Measurements from ENCODE around the gene PIGS.
"Not testable (repeated sequence)": the region's sequence is repeated elsewhere in the genome, so short reads cannot be mapped to it uniquely, and the experiment has no call there.

Gene PIGS

GRCh38 chr17:28571361-28572122 lies at the start of gene PIGS:
Gene PIGS, minus strand, starts transcription at chr17:28571524. Its CDS starts 28 bp downstream, at chr17:28571496.
- peak; percentile 94 for DNase-seq

- no peak for DNase-seq
These were observed 48.7 kb upstream of the PIGS start for GRCh38 chr17:28620010-28620409.

- DNase-seq = no peak
These were observed 47.1 kb upstream of the PIGS start for GRCh38 chr17:28618464-28618863.

GRCh38 chr17:28616281-28616680 lies 45.0 kb upstream of the PIGS start:
- no peak for DNase-seq

GRCh38 chr17:28615260-28615940 lies 44.1 kb upstream of the PIGS start:
- DNase-seq = no peak

GRCh38 chr17:28613931-28614381 lies 42.6 kb upstream of the PIGS start, which contains the start of gene RSKR:
Gene RSKR, minus strand, starts transcription at chr17:28614185. Its CDS starts 24 bp downstream, at chr17:28614161.
- no peak for DNase-seq

- peak; percentile 28 for DNase-seq
These were observed 41.9 kb upstream of the PIGS start for GRCh38 chr17:28612936-28613872.

- DNase-seq = peak; percentile 49
These were observed 41.2 kb upstream of the PIGS start for GRCh38 chr17:28612531-28612930.

- DNase-seq = no peak
These were observed 39.1 kb upstream of the PIGS start for GRCh38 chr17:28610376-28610775.

GRCh38 chr17:28604031-28604430 lies 32.7 kb upstream of the PIGS start:
- DNase-seq = not testable (repeated sequence)

GRCh38 chr17:28599311-28600184 lies 28.2 kb upstream of the PIGS start:
- peak; percentile 66 for DNase-seq

- peak; percentile 94 for DNase-seq
These were observed 27.5 kb upstream of the PIGS start, which contains the start of gene SPAG5 for GRCh38 chr17:28598799-28599310. Gene SPAG5, minus strand, starts transcription at chr17:28599025. Its CDS starts 79 bp downstream, at chr17:28598946.

- DNase-seq = no peak
These were observed 27.1 kb upstream of the PIGS start for GRCh38 chr17:28598389-28598788.

GRCh38 chr17:28597606-28598383 lies 26.5 kb upstream of the PIGS start:
- DNase-seq = peak; percentile 12

- DNase-seq = no peak
These were observed 20.9 kb upstream of the PIGS start for GRCh38 chr17:28592260-28592659.

- no peak for DNase-seq
These were observed 14.5 kb upstream of the PIGS start for GRCh38 chr17:28585851-28586250.

GRCh38 chr17:28584434-28584833 lies 13.1 kb upstream of the PIGS start:
- no peak for DNase-seq

GRCh38 chr17:28582513-28582912 lies 11.2 kb upstream of the PIGS start:
- no peak for DNase-seq

- no peak for DNase-seq
These were observed 9.6 kb upstream of the PIGS start for GRCh38 chr17:28580959-28581358.

- no peak for DNase-seq
These were observed 8.2 kb upstream of the PIGS start for GRCh38 chr17:28579526-28579925.

All from NCI-H146 (cell line).